HCT116 (cell line): ENCODE data around the gene RSRC1. TPM values are rescaled to one million over a fixed set of nuclear protein-coding genes. Genes with fewer than 3 reads are reported as not detected.
"Not testable (repeated sequence)": the region's sequence is repeated elsewhere in the genome, so short reads cannot be mapped to it uniquely, and the experiment has no call there.

Source experiments
- ATAC-seq: fragments of 200-7000 bp; cut with Tn5 transposase; 2 replicates; pipeline ENCODE4 v1.9.1; 2020; ENCODE audit warnings: mild to moderate bottlenecking, moderate library complexity
- BruUV-seq: library from RNA; stranded (reverse); fragments of 400-500 nt; replicated peaks from 2 replicates; lab custom pipeline; 2021; lab: Mats Ljungman, UMichigan
- CTCF ChIA-PET: fragments of 300-600 bp; sonication (Branson Sonifier 250); formaldehyde crosslinking; loops from one replicate; lab custom pipeline; 2021; ENCODE audit warnings: antibody characterized with exemption; lab: Charles Lee
- POLR2A ChIA-PET: fragments of 300-600, 350-600 bp; sonication (Branson Sonifier 250); formaldehyde crosslinking; loops from one replicate; lab custom pipeline; 2021; ENCODE audit warnings: antibody characterized with exemption; lab: Charles Lee
- RAD21 ChIA-PET, 2 experiments: fragments of 300-600 bp; sonication (Branson Sonifier 250); formaldehyde crosslinking; loops; one replicate each; lab custom pipeline; 2023; ENCODE audit warnings: low total read pairs in 2 of 2; ENCODE audit not compliant: uncharacterized antibody in 2 of 2, unreplicated experiment in 2 of 2, low non-redundant PET in 1 of 2; lab: Charles Lee
- DNase-seq: peaks from one replicate; pipeline ENCODE4 v3.0.0-alpha.2; 2010; ENCODE audit warnings: low read depth, low spot score
- H2AFZ ChIP-seq: fragments of 200-600 bp; shearing (Covaris generic), sonication (generic); 2 replicates; pipeline ENCODE4 v1.6.1; 2017; ENCODE audit warnings: low read depth, mixed run types, mixed read lengths, antibody characterized with exemption, low read length; ENCODE audit not compliant: poor library complexity, severe bottlenecking
- H3K27ac ChIP-seq: 2 replicates; pipeline ENCODE4 v1.5.1; 2012; ENCODE audit warnings: low read depth, low read length
- H3K27me3 ChIP-seq: fragments of 200-600 bp; sonication (generic); 2 replicates; pipeline ENCODE4 v1.6.1; 2016; ENCODE audit warnings: mixed run types, low read length, mixed read lengths; ENCODE audit not compliant: insufficient read depth
- H3K36me3 ChIP-seq, 2 experiments: fragments of 200-500 bp in 1 of 2; fragments of 200-600 bp in 1 of 2; sonication (Bioruptor generic) in 1 of 2; sonication (generic) in 1 of 2; 2 replicates each; pipeline versions ENCODE4 v1.5.1 to v1.6.1; 2014 to 2016; ENCODE audit warnings: low read length in 2 of 2, inconsistent platforms in 1 of 2, mixed read lengths in 1 of 2, mixed run types in 1 of 2; ENCODE audit not compliant: insufficient read depth in 2 of 2, control insufficient read depth in 1 of 2
- H3K4me1 ChIP-seq, 2 experiments: fragments of 200-600 bp in 1 of 2; sonication (generic) in 1 of 2; 2 replicates each; pipeline versions ENCODE4 v1.5.1 to v1.6.1; 2012 to 2017; ENCODE audit warnings: low read length in 2 of 2, inconsistent platforms in 1 of 2, mild to moderate bottlenecking in 1 of 2, mixed read lengths in 1 of 2, mixed run types in 1 of 2, moderate library complexity in 1 of 2; ENCODE audit not compliant: insufficient read depth in 2 of 2, control insufficient read depth in 1 of 2
- H3K4me2 ChIP-seq: fragments of 200-600 bp; sonication (generic); 2 replicates; pipeline ENCODE4 v1.6.1; 2017; ENCODE audit warnings: mixed run types, low read length, mixed read lengths
- H3K4me3 ChIP-seq, 2 experiments: fragments of 200-600 bp in 1 of 2; sonication (generic) in 1 of 2; replicated peaks in 1 of 2; 2 replicates each; pipeline ENCODE4 v1.5.1; 2011 to 2016; ENCODE audit warnings: low read length in 2 of 2, control low read depth in 1 of 2, low read depth in 1 of 2, mild to moderate bottlenecking in 1 of 2, mixed read lengths in 1 of 2, mixed run types in 1 of 2
- H3K79me2 ChIP-seq: fragments of 200-600 bp; sonication (generic); 2 replicates; pipeline ENCODE4 v1.6.1; 2017; ENCODE audit warnings: mild to moderate bottlenecking, mixed run types, low read length, moderate library complexity, mixed read lengths; ENCODE audit not compliant: insufficient read depth
- H3K9ac ChIP-seq: fragments of 200-600 bp; sonication (generic); 2 replicates; pipeline ENCODE4 v1.6.1; 2016; ENCODE audit warnings: low read length, mixed read lengths
- H3K9me2 ChIP-seq: fragments of 200-600 bp; sonication (generic), shearing (Covaris generic); 2 replicates; pipeline ENCODE4 v1.6.1; 2017; ENCODE audit warnings: mixed run types, mild to moderate bottlenecking, moderate library complexity; ENCODE audit not compliant: insufficient read depth
- H3K9me3 ChIP-seq, 2 experiments: fragments of 200-500 bp in 1 of 2; fragments of 200-600 bp in 1 of 2; sonication (Bioruptor generic) in 1 of 2; sonication (generic) in 1 of 2; 2 replicates each; pipeline ENCODE4 v1.6.1; 2014 to 2017; ENCODE audit warnings: low read length in 2 of 2, mixed read lengths in 2 of 2, inconsistent platforms in 1 of 2, low read depth in 1 of 2, mild to moderate bottlenecking in 1 of 2, mixed run types in 1 of 2, moderate library complexity in 1 of 2; ENCODE audit not compliant: control insufficient read depth in 1 of 2, insufficient read depth in 1 of 2
- H4K20me1 ChIP-seq: fragments of 200-600 bp; sonication (generic), shearing (Covaris generic); 2 replicates; pipeline ENCODE4 v1.6.1; 2017; ENCODE audit warnings: mixed run types, mild to moderate bottlenecking, moderate library complexity; ENCODE audit not compliant: insufficient read depth
- CBX3 ChIP-seq: IDR thresholded peaks from 2 replicates; pipeline ENCODE4 v1.6.1; 2012; ENCODE audit warnings: low read depth
- CEBPB ChIP-seq: IDR thresholded peaks from 2 replicates; pipeline ENCODE4 v1.6.1; 2012; ENCODE audit warnings: low read depth
- EGR1 ChIP-seq: IDR thresholded peaks from 2 replicates; pipeline ENCODE4 v1.6.1; 2012; ENCODE audit warnings: low read depth
- ELF1 ChIP-seq: IDR thresholded peaks from 2 replicates; pipeline ENCODE4 v1.6.1; 2012; ENCODE audit warnings: low read depth, borderline replicate concordance
- EZH2 ChIP-seq: fragments of 200-600 bp; sonication (generic); IDR thresholded peaks from 2 replicates; pipeline ENCODE4 v1.6.1; 2017; ENCODE audit warnings: antibody characterized with exemption, mixed run types
- EZH2phosphoT487 ChIP-seq: fragments of 200-600 bp; IDR thresholded peaks from 2 replicates; pipeline ENCODE4 v1.6.1; 2018; ENCODE audit warnings: antibody characterized with exemption, borderline replicate concordance
- FOSL1 ChIP-seq: IDR thresholded peaks from 2 replicates; pipeline ENCODE4 v1.6.1; 2012; ENCODE audit warnings: low read depth
- JUND ChIP-seq: IDR thresholded peaks from 2 replicates; pipeline ENCODE4 v1.6.1; 2012
- RAD21 ChIP-seq: IDR thresholded peaks from 2 replicates; pipeline ENCODE4 v1.6.1; 2012; ENCODE audit warnings: low read depth, mild to moderate bottlenecking
- SIN3A ChIP-seq: IDR thresholded peaks from 2 replicates; pipeline ENCODE4 v1.6.1; 2012; ENCODE audit warnings: low read depth
- SP1 ChIP-seq: IDR thresholded peaks from 2 replicates; pipeline ENCODE4 v1.6.1; 2012; ENCODE audit warnings: low read depth
- SRF ChIP-seq: IDR thresholded peaks from 2 replicates; pipeline ENCODE4 v1.6.1; 2012; ENCODE audit warnings: low read depth
- TCF7L2 ChIP-seq: IDR thresholded peaks from 2 replicates; pipeline ENCODE4 v1.7.0; 2011; ENCODE audit warnings: borderline replicate concordance, inconsistent platforms; ENCODE audit not compliant: insufficient read depth, insufficient read length; ENCODE audit errors: extremely low read depth
- YY1 ChIP-seq: IDR thresholded peaks from 2 replicates; pipeline ENCODE4 v1.6.1; 2011; ENCODE audit warnings: low read length, low read depth, moderate library complexity, mild to moderate bottlenecking; ENCODE audit not compliant: insufficient replicate concordance; ENCODE audit errors: extremely low read depth
- ZFX ChIP-seq: fragments of 450-650 bp; IDR thresholded peaks from 2 replicates; pipeline ENCODE4 v1.6.1; 2017
- ZNF274 ChIP-seq: fragments of 200-500 bp; sonication (Bioruptor generic); IDR thresholded peaks from 2 replicates; pipeline ENCODE4 v1.6.1; 2014; ENCODE audit warnings: mild to moderate bottlenecking, low read depth, low read length, inconsistent platforms
- intact Hi-C: fragments of 100-400 bp; cut with micrococcal nuclease; formaldehyde crosslinking; loops from 2 replicates; pipeline ENCODE4 v1.10.0; 2022
- total RNA-seq: library from RNA; stranded (reverse); gene quantifications from one replicate; pipeline ENCODE4 v1.2.1, GENCODE V29; 2021; ENCODE audit not compliant: unreplicated experiment
- TF ChIP-seq, protein P1 (sequence below), 3 experiments: fragments of 200-600 bp in 1 of 3; sonication (generic) in 1 of 3; IDR thresholded peaks in 2 of 3; conservative IDR thresholded peaks in 1 of 3; 2 replicates each; pipeline ENCODE4 v1.5.1; 2012 to 2017; ENCODE audit warnings: low read depth in 2 of 3, low read length in 2 of 3, antibody characterized with exemption in 1 of 3, borderline replicate concordance in 1 of 3, control low read depth in 1 of 3, mild to moderate bottlenecking in 1 of 3, mixed read lengths in 1 of 3, mixed run types in 1 of 3, moderate library complexity in 1 of 3; ENCODE audit not compliant: insufficient read depth in 1 of 3
- TF ChIP-seq, protein P2 (sequence below): IDR thresholded peaks from 2 replicates; pipeline ENCODE4 v1.6.1; 2012; ENCODE audit warnings: low read depth
- TF ChIP-seq, protein P3 (sequence below): IDR thresholded peaks from 2 replicates; pipeline ENCODE4 v1.6.1; 2012
- TF ChIP-seq, protein P4 (sequence below): IDR thresholded peaks from 2 replicates; pipeline ENCODE4 v1.6.1; 2012

Gene RSRC1
- total RNA-seq, 1 experiment from 2014 or later = 37.1 TPM

DNA sequence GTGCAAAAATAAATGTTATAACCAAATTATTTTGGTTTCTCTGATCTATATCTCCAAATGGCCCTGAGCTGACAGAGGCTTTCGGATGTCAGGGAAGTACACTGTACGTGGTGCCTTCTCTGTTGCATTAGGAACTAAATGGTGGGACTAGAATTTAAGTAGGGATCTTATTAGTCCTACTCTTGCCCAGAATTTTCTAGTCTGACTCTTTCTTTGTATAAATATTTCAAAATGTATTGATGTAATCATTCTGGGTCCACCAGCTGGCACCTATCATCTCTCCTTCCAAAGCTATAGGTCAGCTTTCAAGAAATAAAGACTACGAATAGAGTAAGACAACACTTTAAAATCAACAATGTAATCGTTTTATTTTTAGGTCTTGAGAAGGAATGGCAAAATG, 438.8 kb downstream of the RSRC1 start:
- ChIA-PET POLR2A (no interaction called here), RAD21 (no interaction called here), CTCF (no interaction called here)
- H3K4me1 ChIP-seq = no peaks in the 10 kb centered on the region
- H3K79me2 ChIP-seq = no peaks in the 10 kb centered on the region
- DNase-seq (no peak), ATAC-seq (no peak)
- no peaks in the 10 kb centered on the region for H3K36me3 ChIP-seq
- no peak overlapping the region for H3K4me3 ChIP-seq
- TF ChIP-seq EZH2phosphoT487 = no peak
- TF ChIP-seq ELF1 = no peak
- no peak for TF ChIP-seq TCF7L2
- no peak for TF ChIP-seq CBX3
- no peak for TF ChIP-seq RAD21
- no peak for TF ChIP-seq EZH2
- TF ChIP-seq, protein P1, sequence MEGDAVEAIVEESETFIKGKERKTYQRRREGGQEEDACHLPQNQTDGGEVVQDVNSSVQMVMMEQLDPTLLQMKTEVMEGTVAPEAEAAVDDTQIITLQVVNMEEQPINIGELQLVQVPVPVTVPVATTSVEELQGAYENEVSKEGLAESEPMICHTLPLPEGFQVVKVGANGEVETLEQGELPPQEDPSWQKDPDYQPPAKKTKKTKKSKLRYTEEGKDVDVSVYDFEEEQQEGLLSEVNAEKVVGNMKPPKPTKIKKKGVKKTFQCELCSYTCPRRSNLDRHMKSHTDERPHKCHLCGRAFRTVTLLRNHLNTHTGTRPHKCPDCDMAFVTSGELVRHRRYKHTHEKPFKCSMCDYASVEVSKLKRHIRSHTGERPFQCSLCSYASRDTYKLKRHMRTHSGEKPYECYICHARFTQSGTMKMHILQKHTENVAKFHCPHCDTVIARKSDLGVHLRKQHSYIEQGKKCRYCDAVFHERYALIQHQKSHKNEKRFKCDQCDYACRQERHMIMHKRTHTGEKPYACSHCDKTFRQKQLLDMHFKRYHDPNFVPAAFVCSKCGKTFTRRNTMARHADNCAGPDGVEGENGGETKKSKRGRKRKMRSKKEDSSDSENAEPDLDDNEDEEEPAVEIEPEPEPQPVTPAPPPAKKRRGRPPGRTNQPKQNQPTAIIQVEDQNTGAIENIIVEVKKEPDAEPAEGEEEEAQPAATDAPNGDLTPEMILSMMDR (IDR thresholded peaks at IDR 0.05 in 2 of 3, conservative IDR thresholded peaks at IDR 0.05 in 1 of 3; ENCODE audit: borderline replicate concordance in 1 of 3, insufficient read depth in 1 of 3, low read depth in 2 of 3, low read length in 2 of 3) = no peak
- no peak for TF ChIP-seq SIN3A
- TF ChIP-seq, protein P2, sequence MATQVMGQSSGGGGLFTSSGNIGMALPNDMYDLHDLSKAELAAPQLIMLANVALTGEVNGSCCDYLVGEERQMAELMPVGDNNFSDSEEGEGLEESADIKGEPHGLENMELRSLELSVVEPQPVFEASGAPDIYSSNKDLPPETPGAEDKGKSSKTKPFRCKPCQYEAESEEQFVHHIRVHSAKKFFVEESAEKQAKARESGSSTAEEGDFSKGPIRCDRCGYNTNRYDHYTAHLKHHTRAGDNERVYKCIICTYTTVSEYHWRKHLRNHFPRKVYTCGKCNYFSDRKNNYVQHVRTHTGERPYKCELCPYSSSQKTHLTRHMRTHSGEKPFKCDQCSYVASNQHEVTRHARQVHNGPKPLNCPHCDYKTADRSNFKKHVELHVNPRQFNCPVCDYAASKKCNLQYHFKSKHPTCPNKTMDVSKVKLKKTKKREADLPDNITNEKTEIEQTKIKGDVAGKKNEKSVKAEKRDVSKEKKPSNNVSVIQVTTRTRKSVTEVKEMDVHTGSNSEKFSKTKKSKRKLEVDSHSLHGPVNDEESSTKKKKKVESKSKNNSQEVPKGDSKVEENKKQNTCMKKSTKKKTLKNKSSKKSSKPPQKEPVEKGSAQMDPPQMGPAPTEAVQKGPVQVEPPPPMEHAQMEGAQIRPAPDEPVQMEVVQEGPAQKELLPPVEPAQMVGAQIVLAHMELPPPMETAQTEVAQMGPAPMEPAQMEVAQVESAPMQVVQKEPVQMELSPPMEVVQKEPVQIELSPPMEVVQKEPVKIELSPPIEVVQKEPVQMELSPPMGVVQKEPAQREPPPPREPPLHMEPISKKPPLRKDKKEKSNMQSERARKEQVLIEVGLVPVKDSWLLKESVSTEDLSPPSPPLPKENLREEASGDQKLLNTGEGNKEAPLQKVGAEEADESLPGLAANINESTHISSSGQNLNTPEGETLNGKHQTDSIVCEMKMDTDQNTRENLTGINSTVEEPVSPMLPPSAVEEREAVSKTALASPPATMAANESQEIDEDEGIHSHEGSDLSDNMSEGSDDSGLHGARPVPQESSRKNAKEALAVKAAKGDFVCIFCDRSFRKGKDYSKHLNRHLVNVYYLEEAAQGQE = no peak
- no peak for TF ChIP-seq EGR1
- no peak for TF ChIP-seq CEBPB
- TF ChIP-seq SRF = no peak
- TF ChIP-seq FOSL1 = no peak
- TF ChIP-seq JUND = no peak
- TF ChIP-seq, protein P3, sequence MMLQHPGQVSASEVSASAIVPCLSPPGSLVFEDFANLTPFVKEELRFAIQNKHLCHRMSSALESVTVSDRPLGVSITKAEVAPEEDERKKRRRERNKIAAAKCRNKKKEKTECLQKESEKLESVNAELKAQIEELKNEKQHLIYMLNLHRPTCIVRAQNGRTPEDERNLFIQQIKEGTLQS = no peak
- TF ChIP-seq YY1 = no peak
- TF ChIP-seq ZNF274 = no peak
- no peak for TF ChIP-seq SP1
- TF ChIP-seq, protein P4, sequence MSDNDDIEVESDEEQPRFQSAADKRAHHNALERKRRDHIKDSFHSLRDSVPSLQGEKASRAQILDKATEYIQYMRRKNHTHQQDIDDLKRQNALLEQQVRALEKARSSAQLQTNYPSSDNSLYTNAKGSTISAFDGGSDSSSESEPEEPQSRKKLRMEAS = no peak
- no peak for TF ChIP-seq ZFX
- H3K9me2 ChIP-seq = no peaks in the 10 kb centered on the region
- no peaks in the 10 kb centered on the region for H3K9me3 ChIP-seq
- BruUV-seq = no TSS peak
- no peak overlapping the region for H3K27ac ChIP-seq
- no peak overlapping the region for H3K4me2 ChIP-seq
- intact Hi-C loops = loop anchor here (10.0 kb wide), 1 partner anchor 706 kb away; no protein-coding TSS in a partner anchor
- no peak overlapping the region for H2AFZ ChIP-seq
- H3K9ac ChIP-seq = no peak overlapping the region
- no peaks in the 10 kb centered on the region for H4K20me1 ChIP-seq
- no peaks in the 10 kb centered on the region for H3K27me3 ChIP-seq

DNA sequence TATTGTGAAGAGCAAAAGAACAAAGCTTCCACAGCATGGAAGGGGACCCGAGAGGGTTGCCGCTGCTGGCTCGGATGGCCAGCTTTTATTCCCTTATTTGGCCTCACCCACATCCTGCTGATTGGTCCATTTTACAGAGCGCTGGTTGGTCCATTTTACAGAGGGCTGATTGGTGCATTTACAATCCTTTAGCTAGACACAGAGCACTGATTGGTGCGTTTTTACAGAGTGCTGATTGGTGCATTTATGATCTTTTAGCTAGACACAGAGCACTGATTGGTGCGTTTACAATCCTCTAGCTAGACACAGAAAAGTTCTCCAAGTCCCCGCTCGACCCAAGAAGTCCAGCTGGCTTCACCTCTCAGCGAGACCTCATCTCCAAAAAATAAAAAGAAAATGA, 440.0 kb downstream of the RSRC1 start:
- POLR2A ChIA-PET = not testable (repeated sequence)

More for the DNA sequence above, 440.0 kb downstream of the RSRC1 start:
- H2AFZ ChIP-seq, CTCF ChIA-PET, H3K4me2 ChIP-seq, H3K9me2 ChIP-seq, DNase-seq, ATAC-seq, RAD21 ChIA-PET, H3K4me1 ChIP-seq, H3K27ac ChIP-seq, H3K9me3 ChIP-seq, H3K4me3 ChIP-seq, H3K36me3 ChIP-seq, BruUV-seq, H3K9ac ChIP-seq, H3K27me3 ChIP-seq, H4K20me1 ChIP-seq, H3K79me2 ChIP-seq: not testable (repeated sequence)
- intact Hi-C loops = loop anchor here (2.0 to 10.0 kb wide), 2 partner anchors 43 to 705 kb away; no protein-coding TSS in a partner anchor
